PFSK-1 (cell line): Measurements from ENCODE around the gene FOXF2.

Experiments
- FOXP2 ChIP-seq: optimal IDR thresholded peaks from 2 replicates; pipeline ENCODE3; 2011; ENCODE audit warnings: borderline replicate concordance, control low read depth, inconsistent platforms; ENCODE audit not compliant: insufficient read depth; ENCODE audit errors: extremely low read length, extremely low read depth
- POLR2AphosphoS5 ChIP-seq: IDR thresholded peaks from 2 replicates; pipeline ENCODE4 v1.6.1; 2012; ENCODE audit warnings: low read depth, mild to moderate bottlenecking, control low read depth, low read length, moderate library complexity
- SIN3A ChIP-seq: IDR thresholded peaks from 2 replicates; pipeline ENCODE4 v1.6.1; 2012; ENCODE audit warnings: mild to moderate bottlenecking, low read length, moderate library complexity, borderline replicate concordance; ENCODE audit not compliant: insufficient read depth
- TAF1 ChIP-seq: IDR thresholded peaks from 2 replicates; pipeline ENCODE4 v1.6.1; 2012; ENCODE audit warnings: low read length, control low read depth, borderline replicate concordance; ENCODE audit not compliant: insufficient read depth
- TF ChIP-seq, protein P1 (sequence below), 2 experiments: IDR thresholded peaks; 2 replicates each; pipeline versions ENCODE4 v1.6.1 to v1.8.0; 2011 to 2012; ENCODE audit warnings: low read depth in 2 of 2, low read length in 2 of 2, control low read depth in 1 of 2, inconsistent platforms in 1 of 2, mild to moderate bottlenecking in 1 of 2, moderate library complexity in 1 of 2; ENCODE audit not compliant: insufficient read depth in 1 of 2

- TF ChIP-seq POLR2AphosphoS5 (no peak), TAF1 (no peak), SIN3A (no peak), FOXP2 (no peak)
- TF ChIP-seq, protein P1, sequence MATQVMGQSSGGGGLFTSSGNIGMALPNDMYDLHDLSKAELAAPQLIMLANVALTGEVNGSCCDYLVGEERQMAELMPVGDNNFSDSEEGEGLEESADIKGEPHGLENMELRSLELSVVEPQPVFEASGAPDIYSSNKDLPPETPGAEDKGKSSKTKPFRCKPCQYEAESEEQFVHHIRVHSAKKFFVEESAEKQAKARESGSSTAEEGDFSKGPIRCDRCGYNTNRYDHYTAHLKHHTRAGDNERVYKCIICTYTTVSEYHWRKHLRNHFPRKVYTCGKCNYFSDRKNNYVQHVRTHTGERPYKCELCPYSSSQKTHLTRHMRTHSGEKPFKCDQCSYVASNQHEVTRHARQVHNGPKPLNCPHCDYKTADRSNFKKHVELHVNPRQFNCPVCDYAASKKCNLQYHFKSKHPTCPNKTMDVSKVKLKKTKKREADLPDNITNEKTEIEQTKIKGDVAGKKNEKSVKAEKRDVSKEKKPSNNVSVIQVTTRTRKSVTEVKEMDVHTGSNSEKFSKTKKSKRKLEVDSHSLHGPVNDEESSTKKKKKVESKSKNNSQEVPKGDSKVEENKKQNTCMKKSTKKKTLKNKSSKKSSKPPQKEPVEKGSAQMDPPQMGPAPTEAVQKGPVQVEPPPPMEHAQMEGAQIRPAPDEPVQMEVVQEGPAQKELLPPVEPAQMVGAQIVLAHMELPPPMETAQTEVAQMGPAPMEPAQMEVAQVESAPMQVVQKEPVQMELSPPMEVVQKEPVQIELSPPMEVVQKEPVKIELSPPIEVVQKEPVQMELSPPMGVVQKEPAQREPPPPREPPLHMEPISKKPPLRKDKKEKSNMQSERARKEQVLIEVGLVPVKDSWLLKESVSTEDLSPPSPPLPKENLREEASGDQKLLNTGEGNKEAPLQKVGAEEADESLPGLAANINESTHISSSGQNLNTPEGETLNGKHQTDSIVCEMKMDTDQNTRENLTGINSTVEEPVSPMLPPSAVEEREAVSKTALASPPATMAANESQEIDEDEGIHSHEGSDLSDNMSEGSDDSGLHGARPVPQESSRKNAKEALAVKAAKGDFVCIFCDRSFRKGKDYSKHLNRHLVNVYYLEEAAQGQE (IDR thresholded peaks at IDR 0.05; ENCODE audit: insufficient read depth in 1 of 2, low read depth in 2 of 2, low read length in 2 of 2) = no peak
Measured at GRCh38 chr6:1439349-1439748, 50.0 kb downstream of the FOXF2 start.
